Measurements from ENCODE around the gene LRP1-AS.

Gene LRP1-AS

DNA sequence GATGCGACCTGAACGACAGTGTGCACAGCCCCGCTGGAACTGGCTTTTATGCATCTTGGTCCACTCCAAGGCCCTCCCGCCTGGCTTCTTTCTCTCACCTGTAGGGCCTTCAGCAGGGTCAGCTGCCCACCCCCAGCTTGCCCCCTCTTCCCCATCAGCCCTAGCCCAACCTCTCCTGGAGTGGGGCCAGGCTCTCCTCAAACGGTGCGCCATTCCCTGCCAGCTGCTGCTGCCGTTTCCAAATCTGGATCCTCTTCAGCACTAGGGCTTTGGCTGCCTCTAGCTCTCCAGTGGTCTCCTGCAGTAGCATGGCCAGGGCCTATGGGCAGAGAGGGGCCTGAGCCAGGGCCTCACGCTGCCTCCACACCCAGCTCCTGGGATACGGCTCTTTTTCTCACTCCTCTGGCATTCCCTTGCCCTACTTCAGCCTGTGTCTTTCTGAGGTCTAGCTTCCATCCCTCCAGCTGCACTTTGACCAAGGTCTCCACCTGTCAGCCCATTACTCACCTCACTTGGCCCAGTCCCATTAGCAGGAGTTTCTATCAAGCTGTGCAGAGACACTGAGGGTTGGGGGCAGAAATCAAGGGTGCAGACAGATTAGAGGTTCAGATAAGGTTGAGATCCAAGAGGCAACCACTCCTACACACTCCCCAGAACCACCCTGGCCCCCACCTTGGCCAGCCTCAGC is 41.3 kb downstream of the LRP1-AS start:
- ATAC-seq = no peak

DNA sequence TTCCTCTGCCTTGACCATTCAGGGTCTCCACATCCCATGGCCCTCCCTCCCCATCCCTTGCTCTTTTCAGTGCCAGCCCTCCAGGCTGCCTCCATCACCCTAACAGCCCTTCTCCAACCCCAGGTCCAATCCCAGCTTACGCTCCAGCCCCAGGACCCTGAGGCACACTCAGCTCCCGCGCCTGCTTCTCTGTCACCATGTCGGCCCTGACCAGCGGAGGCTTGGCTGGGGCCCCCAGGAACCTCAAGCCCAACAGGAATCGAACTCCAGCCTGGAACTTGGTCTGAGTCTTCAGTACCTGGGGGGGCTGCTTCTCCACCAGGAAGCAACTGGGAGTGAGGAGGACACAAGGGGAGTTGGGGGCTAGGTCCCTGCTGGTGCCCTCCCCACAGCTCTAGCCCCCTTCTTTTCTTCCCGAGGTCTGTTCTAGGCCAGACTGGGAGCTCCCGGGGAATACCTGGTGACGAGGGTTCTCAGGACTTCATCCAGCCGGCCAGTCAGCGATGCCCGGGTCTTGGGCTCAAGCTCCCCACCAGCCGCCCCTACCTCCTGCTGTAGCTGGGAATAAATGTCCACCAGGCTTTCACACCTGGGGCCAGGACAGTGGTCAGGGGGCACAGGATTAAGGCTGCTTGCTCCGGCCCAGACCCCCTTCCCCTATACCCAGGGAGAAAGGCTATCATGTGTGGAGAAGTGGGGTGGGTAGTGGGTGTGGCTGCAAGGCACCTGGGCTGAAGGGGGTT is 42.2 kb downstream of the LRP1-AS start:
- TF ChIP-seq, protein P1, sequence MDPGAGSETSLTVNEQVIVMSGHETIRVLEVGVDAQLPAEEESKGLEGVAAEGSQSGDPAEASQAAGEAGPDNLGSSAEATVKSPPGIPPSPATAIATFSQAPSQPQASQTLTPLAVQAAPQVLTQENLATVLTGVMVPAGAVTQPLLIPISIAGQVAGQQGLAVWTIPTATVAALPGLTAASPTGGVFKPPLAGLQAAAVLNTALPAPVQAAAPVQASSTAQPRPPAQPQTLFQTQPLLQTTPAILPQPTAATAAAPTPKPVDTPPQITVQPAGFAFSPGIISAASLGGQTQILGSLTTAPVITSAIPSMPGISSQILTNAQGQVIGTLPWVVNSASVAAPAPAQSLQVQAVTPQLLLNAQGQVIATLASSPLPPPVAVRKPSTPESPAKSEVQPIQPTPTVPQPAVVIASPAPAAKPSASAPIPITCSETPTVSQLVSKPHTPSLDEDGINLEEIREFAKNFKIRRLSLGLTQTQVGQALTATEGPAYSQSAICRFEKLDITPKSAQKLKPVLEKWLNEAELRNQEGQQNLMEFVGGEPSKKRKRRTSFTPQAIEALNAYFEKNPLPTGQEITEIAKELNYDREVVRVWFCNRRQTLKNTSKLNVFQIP (CRISPR knock-in tag; IDR thresholded peaks at IDR 0.05; ENCODE audit: borderline replicate concordance, low read depth) = no peak
- TF ChIP-seq TOX (CRISPR knock-in tag; IDR thresholded peaks at IDR 0.05; ENCODE audit: borderline replicate concordance) (no peak), ZNF565 (CRISPR knock-in tag; conservative IDR thresholded peaks at IDR 0.05; ENCODE audit: low read depth) (no peak), ZFP3 (CRISPR knock-in tag; IDR thresholded peaks at IDR 0.05) (no peak), ARNTL (CRISPR knock-in tag; IDR thresholded peaks at IDR 0.05; ENCODE audit: borderline replicate concordance, low read depth) (no peak), ISL1 (CRISPR knock-in tag; IDR thresholded peaks at IDR 0.05) (no peak), OSR1 (CRISPR knock-in tag; IDR thresholded peaks at IDR 0.05) (no peak)
- no peak for ATAC-seq

More for the DNA sequence above, 41.3 kb downstream of the LRP1-AS start:
- TF ChIP-seq, protein P2, sequence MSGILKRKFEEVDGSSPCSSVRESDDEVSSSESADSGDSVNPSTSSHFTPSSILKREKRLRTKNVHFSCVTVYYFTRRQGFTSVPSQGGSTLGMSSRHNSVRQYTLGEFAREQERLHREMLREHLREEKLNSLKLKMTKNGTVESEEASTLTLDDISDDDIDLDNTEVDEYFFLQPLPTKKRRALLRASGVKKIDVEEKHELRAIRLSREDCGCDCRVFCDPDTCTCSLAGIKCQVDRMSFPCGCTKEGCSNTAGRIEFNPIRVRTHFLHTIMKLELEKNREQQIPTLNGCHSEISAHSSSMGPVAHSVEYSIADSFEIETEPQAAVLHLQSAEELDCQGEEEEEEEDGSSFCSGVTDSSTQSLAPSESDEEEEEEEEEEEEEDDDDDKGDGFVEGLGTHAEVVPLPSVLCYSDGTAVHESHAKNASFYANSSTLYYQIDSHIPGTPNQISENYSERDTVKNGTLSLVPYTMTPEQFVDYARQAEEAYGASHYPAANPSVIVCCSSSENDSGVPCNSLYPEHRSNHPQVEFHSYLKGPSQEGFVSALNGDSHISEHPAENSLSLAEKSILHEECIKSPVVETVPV (CRISPR knock-in tag; IDR thresholded peaks at IDR 0.05) = no peak
- no peak for TF ChIP-seq OSR1 (CRISPR knock-in tag; IDR thresholded peaks at IDR 0.05)
- no peak for TF ChIP-seq ESRRG (CRISPR knock-in tag; IDR thresholded peaks at IDR 0.05)
- TF ChIP-seq CSDC2 (CRISPR knock-in tag; IDR thresholded peaks at IDR 0.05) = no peak
- no peak for TF ChIP-seq ZNF8 (CRISPR knock-in tag; IDR thresholded peaks at IDR 0.05)
- TF ChIP-seq ZNF70 (CRISPR knock-in tag; IDR thresholded peaks at IDR 0.05) = no peak
- no peak for TF ChIP-seq ZFP30 (CRISPR knock-in tag; IDR thresholded peaks at IDR 0.05)
- no peak for TF ChIP-seq ZC3H10 (CRISPR knock-in tag; IDR thresholded peaks at IDR 0.05)
- no peak for TF ChIP-seq PPARA (CRISPR knock-in tag; IDR thresholded peaks at IDR 0.05; ENCODE audit: borderline replicate concordance)

DNA sequence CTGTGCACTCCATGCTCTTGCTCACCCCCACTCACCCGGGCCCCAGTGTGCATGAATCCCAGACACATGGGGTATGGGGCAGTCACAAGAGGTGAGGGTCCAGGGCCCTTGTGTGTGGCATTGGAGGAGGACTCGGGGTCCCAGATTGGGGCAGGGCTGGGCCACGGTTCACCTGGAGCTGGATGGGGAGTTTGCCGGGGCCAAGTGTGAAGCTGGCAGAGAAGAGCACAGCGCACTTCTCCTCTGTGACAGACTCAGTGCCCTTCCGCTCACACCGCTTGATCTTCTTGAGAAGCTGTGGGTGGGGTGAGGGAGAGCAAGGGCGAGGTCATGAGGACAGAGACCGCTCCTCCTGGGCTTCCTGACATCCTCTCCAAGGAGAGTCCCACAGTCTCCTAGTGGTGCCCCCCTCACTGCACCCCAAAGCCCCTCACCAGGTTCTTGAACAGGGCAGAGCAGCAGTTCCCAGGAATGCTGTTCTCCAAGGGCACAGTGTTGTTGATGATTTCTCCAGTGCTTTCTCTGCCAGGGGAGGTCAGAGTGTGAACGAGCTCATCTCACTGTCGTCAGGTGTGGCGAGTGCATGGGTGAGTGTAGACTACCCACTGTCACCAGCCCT is 43.0 kb downstream of the LRP1-AS start:
- ATAC-seq = no peak
- TF ChIP-seq ESRRG (CRISPR knock-in tag; IDR thresholded peaks at IDR 0.05) (no peak), OSR1 (CRISPR knock-in tag; IDR thresholded peaks at IDR 0.05) (no peak), ZNF8 (CRISPR knock-in tag; IDR thresholded peaks at IDR 0.05) (no peak), TOX (CRISPR knock-in tag; IDR thresholded peaks at IDR 0.05; ENCODE audit: borderline replicate concordance) (no peak), ZFP3 (CRISPR knock-in tag; IDR thresholded peaks at IDR 0.05) (no peak), ZNF565 (CRISPR knock-in tag; conservative IDR thresholded peaks at IDR 0.05; ENCODE audit: low read depth) (no peak)
- TF ChIP-seq, protein P1 (CRISPR knock-in tag; IDR thresholded peaks at IDR 0.05; ENCODE audit: borderline replicate concordance, low read depth) = no peak
- TF ChIP-seq, protein P2 (CRISPR knock-in tag; IDR thresholded peaks at IDR 0.05) = no peak
- TF ChIP-seq, protein P3, sequence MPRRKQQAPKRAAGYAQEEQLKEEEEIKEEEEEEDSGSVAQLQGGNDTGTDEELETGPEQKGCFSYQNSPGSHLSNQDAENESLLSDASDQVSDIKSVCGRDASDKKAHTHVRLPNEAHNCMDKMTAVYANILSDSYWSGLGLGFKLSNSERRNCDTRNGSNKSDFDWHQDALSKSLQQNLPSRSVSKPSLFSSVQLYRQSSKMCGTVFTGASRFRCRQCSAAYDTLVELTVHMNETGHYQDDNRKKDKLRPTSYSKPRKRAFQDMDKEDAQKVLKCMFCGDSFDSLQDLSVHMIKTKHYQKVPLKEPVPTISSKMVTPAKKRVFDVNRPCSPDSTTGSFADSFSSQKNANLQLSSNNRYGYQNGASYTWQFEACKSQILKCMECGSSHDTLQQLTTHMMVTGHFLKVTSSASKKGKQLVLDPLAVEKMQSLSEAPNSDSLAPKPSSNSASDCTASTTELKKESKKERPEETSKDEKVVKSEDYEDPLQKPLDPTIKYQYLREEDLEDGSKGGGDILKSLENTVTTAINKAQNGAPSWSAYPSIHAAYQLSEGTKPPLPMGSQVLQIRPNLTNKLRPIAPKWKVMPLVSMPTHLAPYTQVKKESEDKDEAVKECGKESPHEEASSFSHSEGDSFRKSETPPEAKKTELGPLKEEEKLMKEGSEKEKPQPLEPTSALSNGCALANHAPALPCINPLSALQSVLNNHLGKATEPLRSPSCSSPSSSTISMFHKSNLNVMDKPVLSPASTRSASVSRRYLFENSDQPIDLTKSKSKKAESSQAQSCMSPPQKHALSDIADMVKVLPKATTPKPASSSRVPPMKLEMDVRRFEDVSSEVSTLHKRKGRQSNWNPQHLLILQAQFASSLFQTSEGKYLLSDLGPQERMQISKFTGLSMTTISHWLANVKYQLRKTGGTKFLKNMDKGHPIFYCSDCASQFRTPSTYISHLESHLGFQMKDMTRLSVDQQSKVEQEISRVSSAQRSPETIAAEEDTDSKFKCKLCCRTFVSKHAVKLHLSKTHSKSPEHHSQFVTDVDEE (CRISPR knock-in tag; IDR thresholded peaks at IDR 0.05) = no peak

Data from SK-N-SH treated with all-trans-retinoic acid at 6 μM for 48 hours (cell line).